B cell (primary cell): ENCODE results near the gene WIPI1. TPM values are rescaled to one million over a fixed set of nuclear protein-coding genes. Genes with fewer than 3 reads are reported as not detected.

Experiments
- ATAC-seq: fragments of 200-7000 bp; cut with Tn5 transposase; one replicate; pipeline ENCODE4 v1.10.0; 2021; ENCODE audit warnings: low read depth, mild to moderate bottlenecking, moderate number of reproducible peaks, moderate library complexity
- CTCF ChIA-PET: fragments of 350-600 bp; sonication (Branson Sonifier 250); formaldehyde crosslinking; loops from one replicate; lab custom pipeline; 2021; ENCODE audit warnings: antibody characterized with exemption, inconsistent platforms; lab: Charles Lee
- POLR2A ChIA-PET: fragments of 350-600 bp; sonication (Branson Sonifier 250); formaldehyde crosslinking; loops from one replicate; lab custom pipeline; 2021; ENCODE audit warnings: antibody characterized with exemption; lab: Charles Lee
- DNase-seq: peaks from one replicate; pipeline ENCODE4 v3.0.0; 2013
- H2AFZ ChIP-seq: 2 replicates; pipeline ENCODE4 v1.6.1; 2012; ENCODE audit warnings: mild to moderate bottlenecking, low read depth, low read length; ENCODE audit not compliant: insufficient read depth, poor library complexity, severe bottlenecking
- H3K27ac ChIP-seq, 2 donors: 1 replicate in 1 of 2; 2 replicates in 1 of 2; pipeline ENCODE4 v1.5.1; 2012 to 2013; ENCODE audit warnings: low read length in 2 of 2, mild to moderate bottlenecking in 2 of 2, moderate library complexity in 1 of 2
- H3K27me3 ChIP-seq, 4 experiments: fragments of 200-600 bp in 1 of 4; sonication (generic) in 1 of 4; replicated peaks in 1 of 4; 1 replicate in 2 of 4; 2 replicates in 2 of 4; pipeline versions ENCODE4 v1.6.1 to v1.7.0; 2013 to 2016; ENCODE audit warnings: low read length in 3 of 4, mild to moderate bottlenecking in 2 of 4, mixed read lengths in 1 of 4, moderate library complexity in 1 of 4; ENCODE audit not compliant: insufficient read depth in 4 of 4, control insufficient read depth in 3 of 4; ENCODE audit errors: control extremely low read depth in 1 of 4
- H3K36me3 ChIP-seq, 2 experiments: replicated peaks in 1 of 2; 1 replicate in 1 of 2; 2 replicates in 1 of 2; pipeline versions ENCODE4 v1.6.1 to v1.7.1; 2013; ENCODE audit warnings: low read length in 1 of 2; ENCODE audit not compliant: insufficient read depth in 2 of 2, control insufficient read depth in 1 of 2; ENCODE audit errors: control extremely low read depth in 1 of 2, extremely low read depth in 1 of 2
- H3K4me1 ChIP-seq, 2 donors: fragments of 200-600 bp in 1 of 2; sonication (generic) in 1 of 2; 1 replicate in 1 of 2; 2 replicates in 1 of 2; pipeline versions ENCODE4 v1.5.1 to v1.6.1; 2013 to 2017; ENCODE audit warnings: low read length in 2 of 2; ENCODE audit not compliant: control insufficient read depth in 2 of 2, insufficient read depth in 2 of 2
- H3K4me2 ChIP-seq: replicated peaks from 2 replicates; pipeline ENCODE3; 2012; ENCODE audit warnings: mild to moderate bottlenecking, low read depth, low read length; ENCODE audit not compliant: poor library complexity, severe bottlenecking
- H3K4me3 ChIP-seq, 5 experiments: fragments of 200-600 bp in 1 of 5; sonication (generic) in 1 of 5; 1 replicate in 3 of 5; 2 replicates in 2 of 5; pipeline versions ENCODE4 v1.5.1 to v1.7.0; 2011 to 2016; ENCODE audit warnings: low read length in 4 of 5, mild to moderate bottlenecking in 4 of 5, low read depth in 2 of 5, control low read depth in 1 of 5, moderate library complexity in 1 of 5; ENCODE audit not compliant: insufficient read depth in 1 of 5; ENCODE audit errors: control extremely low read depth in 1 of 5, extremely low read depth in 1 of 5
- H3K79me2 ChIP-seq: fragments of 200-600 bp; sonication (generic); one replicate; pipeline ENCODE4 v1.6.0; 2016; ENCODE audit warnings: low read length; ENCODE audit not compliant: control insufficient read depth, insufficient read depth
- H3K9ac ChIP-seq: fragments of 200-600 bp; sonication (generic); 2 replicates; pipeline ENCODE4 v1.6.1; 2017; ENCODE audit warnings: mild to moderate bottlenecking, low read length, moderate library complexity
- H3K9me3 ChIP-seq, 3 donors: one replicate each; pipeline versions ENCODE4 v1.6.1 to v1.7.1; 2013; ENCODE audit warnings: low read length in 2 of 3; ENCODE audit not compliant: control insufficient read depth in 2 of 3, insufficient read depth in 1 of 3; ENCODE audit errors: control extremely low read depth in 1 of 3
- H4K20me1 ChIP-seq: 2 replicates; pipeline ENCODE4 v1.6.0; 2012; ENCODE audit warnings: mild to moderate bottlenecking, low read length; ENCODE audit not compliant: insufficient read depth, control insufficient read depth, poor library complexity, severe bottlenecking
- H3K27ac Mint-ChIP-seq: one replicate; pipeline ENCODE4 v1.8.0; 2021; ENCODE audit warnings: mixed read lengths
- H3K27me3 Mint-ChIP-seq: one replicate; pipeline ENCODE4 v1.8.0; 2021; ENCODE audit warnings: mixed read lengths
- H3K4me1 Mint-ChIP-seq: one replicate; pipeline ENCODE4 v1.8.0; 2021; ENCODE audit warnings: mixed read lengths
- H3K4me3 Mint-ChIP-seq: one replicate; pipeline ENCODE4 v1.8.0; 2021; ENCODE audit warnings: mixed read lengths
- H3K9me3 Mint-ChIP-seq: one replicate; pipeline ENCODE4 v1.8.0; 2022; ENCODE audit warnings: mixed read lengths; ENCODE audit not compliant: insufficient read depth
- EZH2 ChIP-seq: IDR thresholded peaks from 2 replicates; pipeline ENCODE4 v1.6.1; 2012; ENCODE audit warnings: borderline replicate concordance, low read depth, mild to moderate bottlenecking, moderate library complexity, low read length; ENCODE audit not compliant: insufficient read depth, poor library complexity, severe bottlenecking
- WGBS: methylation state at CpG from one replicate; pipeline ENCODE4 v1.1.5; 2013; ENCODE audit warnings: missing lambda C conversion rate; ENCODE audit not compliant: insufficient coverage; 5-methylcytosine and 5-hydroxymethylcytosine counted together
- intact Hi-C: fragments of 100-400 bp; cut with micrococcal nuclease; formaldehyde crosslinking; loops from one replicate; pipeline ENCODE4 v1.10.0; 2022
- polyA plus RNA-seq: library from polyadenylated mRNA; depleted of rRNA; stranded (reverse); fragments of >200 nt; gene quantifications from 2 replicates; pipeline ENCODE4 v1.2.3, GENCODE V29; 2012
- total RNA-seq, 2 donors: library from RNA; stranded (reverse); fragments of 120-200 nt in 1 of 2; gene quantifications; 1 replicate in 1 of 2; 2 replicates in 1 of 2; pipeline versions ENCODE4 v1.2.3 to v1.2.4, GENCODE V29; 2013 to 2022
- TF ChIP-seq, protein P1 (sequence below): fragments of 200-600 bp; IDR thresholded peaks from one replicate; pipeline ENCODE4 v1.8.0; 2022; ENCODE audit warnings: antibody characterized with exemption, mild to moderate bottlenecking

Gene WIPI1
- total and polyA plus RNA-seq, 2 donors (not counting 1 experiment from before 2014, with no cell fraction given) = 6.0 to 14.7 TPM

DNA sequence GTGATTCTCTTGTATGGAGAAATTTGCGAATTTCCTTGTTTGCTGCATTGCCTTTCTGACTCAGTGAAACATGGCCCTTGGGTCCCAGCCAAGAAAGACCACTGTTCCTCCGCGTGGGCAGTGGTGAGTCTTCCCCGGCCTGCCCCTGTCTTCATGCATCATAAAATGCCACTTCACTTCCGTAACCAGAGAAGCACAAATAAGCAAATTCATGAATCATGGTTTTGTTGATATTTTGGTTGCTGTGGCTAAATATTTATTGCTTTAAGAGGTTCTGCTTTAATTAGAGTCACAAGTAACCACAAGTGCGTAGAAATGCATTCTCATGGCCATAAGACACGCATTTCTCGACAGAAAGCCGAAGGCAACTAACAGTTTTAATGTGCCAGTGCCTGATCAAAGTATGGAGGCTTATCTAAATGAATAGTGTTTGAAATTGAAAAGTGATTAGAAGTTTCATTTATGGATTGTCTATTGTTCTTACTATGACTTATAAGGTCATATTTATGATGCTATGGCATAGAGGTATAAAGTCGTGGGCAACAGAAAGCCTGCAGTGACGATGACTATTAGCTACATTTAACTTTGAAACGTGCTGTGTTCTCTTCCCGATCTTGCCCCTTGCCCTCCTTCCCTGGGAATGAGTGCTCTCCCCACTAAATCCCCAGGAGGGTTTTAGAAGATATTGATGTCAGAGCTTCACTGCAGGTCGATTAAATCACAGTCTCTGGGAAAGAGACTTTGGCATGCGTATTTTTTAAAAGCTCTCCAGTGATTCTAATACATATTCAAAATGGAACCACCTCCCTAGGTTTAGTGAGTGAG lies 76.0 kb downstream of the WIPI1 start:
- Histone ChIP-seq H3K9ac (no peak overlapping the region), H3K4me2 (no peak overlapping the region), H3K27ac (no peak overlapping the region), H2AFZ (no peak overlapping the region), H4K20me1 (no peaks in the 10 kb centered on the region), H3K9me3 (no peaks in the 10 kb centered on the region), H3K27me3 (peaks cover 0 to 2% (median 0%) of the 10 kb centered on the region in 4 experiments), H3K36me3 (no peaks in the 10 kb centered on the region), H3K4me1 (no peaks in the 10 kb centered on the region), H3K79me2 (no peaks in the 10 kb centered on the region), H3K4me3 (no peak overlapping the region)
- WGBS = 65% methylated on average over 4 of the region's 15 CpGs
- intact Hi-C loops = no loop called here
- peaks cover 5% of the 10 kb centered on the region for H3K4me1 Mint-ChIP-seq
- no peak for DNase-seq
- H3K4me3 Mint-ChIP-seq = no peak overlapping the region
- peaks cover 32% of the 10 kb centered on the region for H3K27me3 Mint-ChIP-seq
- H3K9me3 Mint-ChIP-seq = no peaks in the 10 kb centered on the region
- ATAC-seq = no peak
- no peak overlapping the region for H3K27ac Mint-ChIP-seq
- ChIA-PET CTCF (interaction anchor here (1.8 kb wide), 1 partner anchor 18 kb away, joined by 5 read pairs; no protein-coding TSS in a partner anchor), POLR2A (no interaction called here)
- TF ChIP-seq, protein P1, sequence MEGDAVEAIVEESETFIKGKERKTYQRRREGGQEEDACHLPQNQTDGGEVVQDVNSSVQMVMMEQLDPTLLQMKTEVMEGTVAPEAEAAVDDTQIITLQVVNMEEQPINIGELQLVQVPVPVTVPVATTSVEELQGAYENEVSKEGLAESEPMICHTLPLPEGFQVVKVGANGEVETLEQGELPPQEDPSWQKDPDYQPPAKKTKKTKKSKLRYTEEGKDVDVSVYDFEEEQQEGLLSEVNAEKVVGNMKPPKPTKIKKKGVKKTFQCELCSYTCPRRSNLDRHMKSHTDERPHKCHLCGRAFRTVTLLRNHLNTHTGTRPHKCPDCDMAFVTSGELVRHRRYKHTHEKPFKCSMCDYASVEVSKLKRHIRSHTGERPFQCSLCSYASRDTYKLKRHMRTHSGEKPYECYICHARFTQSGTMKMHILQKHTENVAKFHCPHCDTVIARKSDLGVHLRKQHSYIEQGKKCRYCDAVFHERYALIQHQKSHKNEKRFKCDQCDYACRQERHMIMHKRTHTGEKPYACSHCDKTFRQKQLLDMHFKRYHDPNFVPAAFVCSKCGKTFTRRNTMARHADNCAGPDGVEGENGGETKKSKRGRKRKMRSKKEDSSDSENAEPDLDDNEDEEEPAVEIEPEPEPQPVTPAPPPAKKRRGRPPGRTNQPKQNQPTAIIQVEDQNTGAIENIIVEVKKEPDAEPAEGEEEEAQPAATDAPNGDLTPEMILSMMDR = no peak
- no peak for TF ChIP-seq EZH2
